Stomach smooth muscle (tissue), 2 donors: ENCODE measurements around the gene GPR32.
"Not testable (repeated sequence)": the region's sequence is repeated elsewhere in the genome, so short reads cannot be mapped to it uniquely, and the experiment has no call there.

Experiments
- H3K27ac ChIP-seq: one replicate; pipeline ENCODE4 v1.7.0; 2013; ENCODE audit warnings: mild to moderate bottlenecking, low read length, inconsistent platforms
- H3K27me3 ChIP-seq, 2 donors: one replicate each; pipeline ENCODE4 v1.7.0; 2013; ENCODE audit warnings: low read length in 2 of 2; ENCODE audit not compliant: insufficient read depth in 2 of 2, control insufficient read depth in 1 of 2
- H3K36me3 ChIP-seq, 2 donors: one replicate each; pipeline ENCODE4 v1.7.0; 2013; ENCODE audit warnings: low read length in 2 of 2; ENCODE audit not compliant: control insufficient read depth in 2 of 2, insufficient read depth in 2 of 2
- H3K4me1 ChIP-seq: one replicate; pipeline ENCODE4 v1.7.0; 2013; ENCODE audit warnings: low read length; ENCODE audit not compliant: control insufficient read depth, insufficient read depth
- H3K4me3 ChIP-seq, 2 donors: one replicate each; pipeline ENCODE4 v1.7.0; 2013; ENCODE audit warnings: low read length in 2 of 2
- H3K9ac ChIP-seq, 2 donors: one replicate each; pipeline ENCODE4 v1.7.0; 2013; ENCODE audit warnings: low read length in 2 of 2, mild to moderate bottlenecking in 1 of 2
- H3K9me3 ChIP-seq, 2 donors: one replicate each; pipeline ENCODE4 v1.7.0; 2013; ENCODE audit warnings: low read length in 2 of 2; ENCODE audit not compliant: control insufficient read depth in 2 of 2
- donor health status: healthy.
- donor health status: Pancreatic carcinoma.

The GPR32 gene

GRCh38 chr19:50768277-50768676 is 2.0 kb upstream of the GPR32 start:
- no peaks in the 10 kb centered on the region for H3K36me3 ChIP-seq
- H3K9me3 ChIP-seq: peaks cover 3 to 5% of the 10 kb centered on the region in 2 donors
- H3K27ac ChIP-seq: no peak overlapping the region
- peaks cover 0 to 12% of the 10 kb centered on the region in 2 donors for H3K27me3 ChIP-seq
- H3K9ac ChIP-seq: no peak overlapping the region
- H3K4me1 ChIP-seq: no peaks in the 10 kb centered on the region
- H3K4me3 ChIP-seq: no peak overlapping the region

DNA sequence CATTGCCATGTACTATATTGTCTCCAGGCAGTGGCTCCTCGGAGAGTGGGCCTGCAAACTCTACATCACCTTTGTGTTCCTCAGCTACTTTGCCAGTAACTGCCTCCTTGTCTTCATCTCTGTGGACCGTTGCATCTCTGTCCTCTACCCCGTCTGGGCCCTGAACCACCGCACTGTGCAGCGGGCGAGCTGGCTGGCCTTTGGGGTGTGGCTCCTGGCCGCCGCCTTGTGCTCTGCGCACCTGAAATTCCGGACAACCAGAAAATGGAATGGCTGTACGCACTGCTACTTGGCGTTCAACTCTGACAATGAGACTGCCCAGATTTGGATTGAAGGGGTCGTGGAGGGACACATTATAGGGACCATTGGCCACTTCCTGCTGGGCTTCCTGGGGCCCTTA is 624 bp downstream of the GPR32 start:
- Histone ChIP-seq H3K9ac (no peak overlapping the region), H3K4me3 (no peak overlapping the region), H3K27me3 (peaks cover 3 to 15% of the 10 kb centered on the region in 2 donors), H3K4me1 (no peaks in the 10 kb centered on the region), H3K27ac (no peak overlapping the region), H3K9me3 (peaks cover 3 to 5% of the 10 kb centered on the region in 2 donors), H3K36me3 (no peaks in the 10 kb centered on the region)

- H3K4me1 ChIP-seq: no peaks in the 10 kb centered on the region
- H3K4me3 ChIP-seq: no peak overlapping the region
- peaks cover 4 to 16% of the 10 kb centered on the region in 2 donors for H3K27me3 ChIP-seq
- H3K9me3 ChIP-seq: peaks cover 3 to 5% of the 10 kb centered on the region in 2 donors
- H3K36me3 ChIP-seq: no peaks in the 10 kb centered on the region
- no peak overlapping the region for H3K9ac ChIP-seq
- H3K27ac ChIP-seq: no peak overlapping the region
Observed at GRCh38 chr19:50772476-50772875, 2.2 kb downstream of the GPR32 start.

- H3K9ac ChIP-seq, H3K36me3 ChIP-seq, H3K4me3 ChIP-seq, H3K27ac ChIP-seq, H3K9me3 ChIP-seq, H3K4me1 ChIP-seq: not testable (repeated sequence)
- peaks cover 9 to 20% of the 10 kb centered on the region in 2 donors for H3K27me3 ChIP-seq
Observed at GRCh38 chr19:50772912-50773311, 2.6 kb downstream of the GPR32 start.

GRCh38 chr19:50773454-50773853 is 3.2 kb downstream of the GPR32 start:
- not testable (repeated sequence) for H3K4me1 ChIP-seq, H3K9me3 ChIP-seq, H3K27ac ChIP-seq, H3K4me3 ChIP-seq, H3K9ac ChIP-seq, H3K36me3 ChIP-seq
- peaks cover 14 to 25% of the 10 kb centered on the region in 2 donors for H3K27me3 ChIP-seq

- Histone ChIP-seq H3K9ac (no peak overlapping the region), H3K9me3 (peaks cover 3 to 5% of the 10 kb centered on the region in 2 donors), H3K4me1 (no peaks in the 10 kb centered on the region), H3K4me3 (no peak overlapping the region), H3K27ac (no peak overlapping the region), H3K36me3 (no peaks in the 10 kb centered on the region), H3K27me3 (peaks cover 39 to 43% of the 10 kb centered on the region in 2 donors)
Observed at GRCh38 chr19:50776131-50776530, 5.9 kb downstream of the GPR32 start.

DNA sequence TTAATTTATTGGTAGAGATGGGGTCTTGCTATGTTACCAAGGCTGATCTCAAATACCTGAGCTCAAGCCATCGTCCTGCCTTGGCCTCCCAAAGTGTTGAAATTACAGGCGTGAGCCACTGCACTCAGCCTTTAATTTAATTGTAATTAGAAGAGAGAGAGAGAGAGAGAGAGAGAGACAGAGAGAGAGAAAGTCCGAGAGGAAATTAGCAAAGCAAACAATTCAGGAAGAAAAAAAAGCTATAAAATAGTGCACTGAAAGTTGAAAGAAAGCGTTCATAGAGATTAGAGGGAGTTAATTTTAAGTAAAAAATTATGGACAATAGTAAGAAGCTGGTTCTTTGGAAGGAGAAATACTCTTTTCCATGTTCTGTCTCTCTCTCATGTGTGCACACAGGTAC is 7.0 kb downstream of the GPR32 start:
- Histone ChIP-seq H3K27ac (no peak overlapping the region), H3K4me3 (no peak overlapping the region), H3K9ac (no peak overlapping the region), H3K36me3 (no peaks in the 10 kb centered on the region), H3K4me1 (no peaks in the 10 kb centered on the region), H3K9me3 (peaks cover 3 to 4% of the 10 kb centered on the region in 2 donors), H3K27me3 (peaks cover 39 to 40% of the 10 kb centered on the region in 2 donors)

DNA sequence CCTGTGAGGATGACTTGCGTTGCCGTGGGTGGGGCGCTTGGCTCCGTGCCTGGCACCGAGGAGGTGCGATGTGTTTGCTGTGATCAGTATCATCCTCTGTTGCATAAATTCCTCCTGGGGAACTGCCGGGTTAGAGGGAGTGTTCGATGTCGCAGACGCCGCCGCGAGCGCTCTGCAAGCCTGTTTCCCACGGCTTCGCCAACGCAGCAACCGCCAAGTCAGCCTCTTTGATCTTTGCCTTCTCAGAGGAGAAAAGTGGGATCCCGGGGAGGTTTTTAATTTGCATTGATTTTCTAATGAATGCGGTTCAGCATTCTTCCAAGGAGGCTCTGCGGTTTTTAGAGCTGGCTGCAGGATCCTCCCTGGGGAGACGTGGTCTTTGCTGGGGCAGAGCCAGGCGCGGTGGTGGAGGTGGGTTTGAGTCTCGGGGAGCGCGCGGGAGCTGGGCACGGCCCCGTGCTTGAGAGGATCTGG is 7.6 kb downstream of the GPR32 start:
- Histone ChIP-seq H3K27me3 (peaks cover 41 to 43% of the 10 kb centered on the region in 2 donors), H3K9ac (no peak overlapping the region), H3K36me3 (no peaks in the 10 kb centered on the region), H3K4me3 (no peak overlapping the region), H3K27ac (no peak overlapping the region), H3K9me3 (no peaks in the 10 kb centered on the region), H3K4me1 (no peaks in the 10 kb centered on the region)

GRCh38 chr19:50778906-50779430 is 8.7 kb downstream of the GPR32 start:
- no peak overlapping the region for H3K9ac ChIP-seq
- no peaks in the 10 kb centered on the region for H3K9me3 ChIP-seq
- no peak overlapping the region for H3K4me3 ChIP-seq
- no peak overlapping the region for H3K27ac ChIP-seq
- H3K36me3 ChIP-seq: no peaks in the 10 kb centered on the region
- peaks cover 3% of the 10 kb centered on the region for H3K4me1 ChIP-seq
- peaks cover 37 to 45% of the 10 kb centered on the region in 2 donors for H3K27me3 ChIP-seq

GRCh38 chr19:50779504-50780457 is 9.5 kb downstream of the GPR32 start:
- no peaks in the 10 kb centered on the region for H3K36me3 ChIP-seq
- peaks cover 3% of the 10 kb centered on the region for H3K4me1 ChIP-seq
- no peak overlapping the region for H3K4me3 ChIP-seq
- no peaks in the 10 kb centered on the region for H3K9me3 ChIP-seq
- peaks cover 36 to 44% of the 10 kb centered on the region in 2 donors for H3K27me3 ChIP-seq
- H3K9ac ChIP-seq: no peak overlapping the region
- H3K27ac ChIP-seq: no peak overlapping the region
